Measurements from ENCODE around the gene SIX3.
A peak's percentile ranks its signal among the peaks of the same experiment; 100 is the strongest.

Gene SIX3

GRCh38 chr2:44938287-44939105 lies 3.0 kb upstream of the SIX3 start:
- peak overlapping the region in 1 of 2 donors; percentile 18 for H3K4me3 ChIP-seq (replicated peaks in 1 of 2; ENCODE audit: low read depth in 2 of 2, low read length in 2 of 2)
- TF ChIP-seq CTCF (IDR thresholded peaks at IDR 0.05; ENCODE audit: low read depth, low read length): no peak
- no peak for DNase-seq (ENCODE audit: low read depth in 2 of 2)

- DNase-seq (ENCODE audit: low read depth in 2 of 2): no peak
- no peak for TF ChIP-seq CTCF (IDR thresholded peaks at IDR 0.05; ENCODE audit: low read depth, low read length)
- H3K4me3 ChIP-seq (replicated peaks in 1 of 2; ENCODE audit: low read depth in 2 of 2, low read length in 2 of 2): no peak overlapping the region
Observed at GRCh38 chr2:44939106-44940048, 2.1 kb upstream of the SIX3 start.

GRCh38 chr2:44940049-44940494 lies 1.4 kb upstream of the SIX3 start:
- H3K4me3 ChIP-seq (replicated peaks in 1 of 2; ENCODE audit: low read depth in 2 of 2, low read length in 2 of 2): no peak overlapping the region
- no peak for DNase-seq (ENCODE audit: low read depth in 2 of 2)
- no peak for TF ChIP-seq CTCF (IDR thresholded peaks at IDR 0.05; ENCODE audit: low read depth, low read length)

- no peak for DNase-seq (ENCODE audit: low read depth in 2 of 2)
- H3K4me3 ChIP-seq (replicated peaks in 1 of 2; ENCODE audit: low read depth in 2 of 2, low read length in 2 of 2): no peak overlapping the region
- TF ChIP-seq CTCF (IDR thresholded peaks at IDR 0.05; ENCODE audit: low read depth, low read length): no peak
Observed at GRCh38 chr2:44940732-44941464, 604 bp upstream of the SIX3 start.

GRCh38 chr2:44942304-44943030 lies 965 bp downstream of the SIX3 start:
- no peak overlapping the region for H3K4me3 ChIP-seq (replicated peaks in 1 of 2; ENCODE audit: low read depth in 2 of 2, low read length in 2 of 2)
- DNase-seq (ENCODE audit: low read depth in 2 of 2): no peak
- no peak for TF ChIP-seq CTCF (IDR thresholded peaks at IDR 0.05; ENCODE audit: low read depth, low read length)
